COLO668 (cell line): ENCODE results near the gene SLC7A10.

Experiments used
- DNase-seq: peaks from one replicate; lab custom pipeline; 2025; ENCODE audit not compliant: unreplicated experiment; lab: John Stamatoyannopoulos, UW

SLC7A10 gene

DNA sequence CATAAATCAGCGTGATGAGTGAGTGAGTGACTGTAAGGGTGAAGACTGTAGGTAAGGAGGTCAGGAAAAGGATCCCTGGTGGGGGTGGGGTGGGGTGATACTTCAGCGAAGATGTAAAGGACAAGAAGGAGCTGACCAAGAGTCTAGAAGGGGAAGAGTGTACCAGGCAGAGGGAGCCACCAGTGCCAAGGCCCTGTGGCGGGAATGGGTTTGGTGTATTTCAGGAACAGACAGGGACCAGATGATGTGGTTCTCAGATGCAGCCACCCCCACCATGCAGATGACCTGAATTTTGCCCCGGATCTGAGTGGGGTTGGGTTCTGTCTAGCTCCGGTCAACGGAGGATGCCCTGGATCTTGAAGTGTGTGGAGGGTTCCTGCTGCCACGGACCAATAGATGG lies 30.1 kb upstream of the SLC7A10 start:
- no peak for DNase-seq

DNA sequence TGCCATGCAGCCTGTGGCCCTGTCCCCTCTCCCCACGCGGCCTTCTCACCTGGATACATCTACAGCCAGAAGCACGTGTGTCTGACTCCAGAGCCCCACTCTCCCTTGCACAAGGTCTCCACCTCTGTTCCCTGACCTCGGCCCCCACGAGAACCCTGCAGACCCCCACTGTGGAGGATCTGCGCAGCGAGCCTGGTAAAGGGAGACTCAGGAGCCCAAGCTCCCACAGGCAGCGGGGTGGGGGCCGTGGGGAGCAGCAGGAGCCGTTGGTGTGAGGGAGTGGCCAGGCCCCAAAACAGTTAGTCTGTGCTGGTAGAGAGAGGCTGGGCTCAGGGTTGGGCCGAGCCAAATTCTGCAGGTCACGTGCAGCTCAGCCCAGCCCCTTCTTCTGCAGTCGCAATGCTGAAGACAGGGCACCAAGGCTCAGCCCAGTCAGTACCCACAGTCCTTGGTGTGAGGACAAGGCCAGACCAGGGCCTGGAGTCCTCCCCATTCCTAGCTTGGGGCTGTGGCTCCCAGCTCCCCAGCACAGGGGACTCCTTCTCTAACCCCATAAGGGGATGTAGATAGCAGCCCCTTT lies 28.7 kb upstream of the SLC7A10 start:
- no peak for DNase-seq

DNA sequence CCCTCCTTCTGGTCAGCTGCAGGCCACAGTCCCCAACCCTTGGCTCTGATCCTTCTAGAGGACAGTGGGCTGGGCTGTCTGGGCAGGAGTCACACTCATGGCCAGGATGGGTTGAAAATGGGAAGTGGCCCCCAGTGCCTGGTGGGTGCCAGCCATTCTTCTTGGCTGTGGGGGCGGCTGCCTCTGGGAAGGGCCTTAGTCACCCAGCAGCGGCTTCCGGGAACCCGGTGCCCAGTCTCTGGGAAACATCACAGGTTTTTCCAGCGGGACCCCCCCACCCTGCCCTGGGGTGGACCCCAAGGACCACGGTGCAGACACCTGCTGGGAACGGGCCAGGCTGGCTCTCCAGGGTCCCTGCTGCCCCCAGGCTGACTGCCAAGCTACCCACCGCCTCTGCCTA lies 27.3 kb upstream of the SLC7A10 start:
- DNase-seq = no peak

DNA sequence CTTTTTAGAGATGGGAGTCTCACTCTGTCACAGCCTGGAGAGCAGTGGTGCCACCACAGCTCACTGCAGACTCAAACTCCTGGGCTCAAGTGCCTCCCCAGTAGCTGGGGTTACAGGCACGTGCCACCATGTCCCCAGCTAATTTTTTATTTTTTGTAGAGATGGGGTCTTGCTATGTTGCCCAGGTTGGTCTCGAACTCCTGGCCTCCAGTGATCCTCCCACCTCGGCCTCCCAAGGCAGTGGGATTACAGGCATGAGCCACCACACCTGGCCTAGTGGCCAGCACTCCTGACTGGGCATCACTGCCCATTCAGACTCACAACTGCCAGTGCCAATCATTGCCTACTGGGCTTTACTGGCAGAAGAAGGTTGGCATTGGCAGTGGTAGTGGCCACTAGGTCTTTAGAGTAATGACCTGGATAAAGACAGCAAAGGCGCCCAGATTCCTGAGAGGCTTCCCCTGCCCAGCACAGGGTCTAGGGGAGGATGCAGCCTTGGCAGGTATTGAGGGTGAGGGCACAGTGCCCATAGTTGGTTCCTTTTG lies 26.8 kb upstream of the SLC7A10 start:
- no peak for DNase-seq

- no peak for DNase-seq
Measured at GRCh38 chr19:33251526-33252090, 26.0 kb upstream of the SLC7A10 start.

GRCh38 chr19:33251076-33251475 lies 25.4 kb upstream of the SLC7A10 start:
- no peak for DNase-seq

DNA sequence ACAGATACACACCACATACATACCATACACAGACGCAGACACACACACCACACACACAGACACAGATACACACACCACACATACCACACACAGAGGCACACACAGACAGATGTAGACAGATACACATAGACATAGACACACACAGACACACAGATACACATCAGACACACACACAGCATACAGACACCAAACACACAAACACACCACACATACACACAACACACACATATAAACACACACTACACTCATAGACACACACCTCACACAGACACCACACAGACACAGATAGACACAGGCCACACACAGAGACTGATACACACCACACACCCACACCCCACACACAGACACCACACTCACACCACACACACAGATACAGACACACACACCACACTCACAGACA lies 24.9 kb upstream of the SLC7A10 start:
- DNase-seq = no peak

- no peak for DNase-seq
Measured at GRCh38 chr19:33249740-33250366, 24.2 kb upstream of the SLC7A10 start.

DNA sequence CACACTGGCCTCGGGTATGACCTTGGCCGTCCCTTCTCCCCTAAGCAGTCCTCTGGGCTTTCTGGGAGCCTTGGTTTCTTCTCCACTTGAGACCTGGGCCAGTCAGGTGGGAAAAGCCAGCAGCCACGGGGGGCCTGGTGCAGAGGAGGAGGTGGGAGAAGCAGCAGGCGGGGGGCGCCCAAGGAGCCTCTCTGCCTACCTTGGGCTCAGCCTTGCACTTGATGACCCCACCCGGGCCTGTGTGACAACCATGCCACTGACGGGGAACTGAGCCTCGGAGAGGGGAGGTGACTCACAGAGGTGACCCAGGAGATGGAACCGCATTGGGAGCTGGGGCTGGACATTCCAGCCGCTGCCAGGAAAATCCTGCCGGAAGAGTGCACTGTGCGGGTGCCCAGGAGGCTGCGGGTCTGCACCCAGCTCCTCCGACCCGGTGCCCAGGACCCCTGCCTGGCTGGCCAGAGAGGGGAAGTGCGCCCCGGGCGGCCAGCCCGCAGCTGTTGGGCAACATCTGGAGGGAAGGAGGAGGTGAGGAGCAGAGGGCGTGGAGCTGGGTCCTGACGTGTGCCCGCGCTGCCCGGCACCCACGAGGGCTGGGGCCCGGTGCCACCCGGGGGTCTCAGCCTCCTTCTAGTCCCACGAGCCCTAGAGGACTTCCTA lies 23.4 kb upstream of the SLC7A10 start:
- DNase-seq = peak; percentile 8

DNA sequence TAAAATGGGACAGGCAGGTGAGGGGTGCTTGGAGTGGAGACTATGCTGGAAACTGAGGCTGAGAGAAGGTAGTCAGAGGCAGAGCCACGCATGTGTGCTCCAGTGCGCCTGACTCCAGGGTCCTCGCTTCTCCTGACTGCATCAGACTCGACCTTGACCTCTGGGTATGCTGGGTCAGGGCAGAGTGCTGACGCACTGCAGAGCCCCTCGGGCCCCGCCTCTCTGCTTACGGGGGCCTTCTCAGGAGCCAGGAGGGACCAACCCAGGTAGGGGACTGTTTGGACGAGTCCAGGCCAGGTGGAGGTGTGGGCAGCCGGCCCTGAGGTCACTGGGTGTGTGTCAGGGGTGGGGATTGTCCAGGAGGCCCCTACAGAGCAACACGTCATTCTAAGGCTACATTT lies 22.9 kb upstream of the SLC7A10 start:
- no peak for DNase-seq

DNA sequence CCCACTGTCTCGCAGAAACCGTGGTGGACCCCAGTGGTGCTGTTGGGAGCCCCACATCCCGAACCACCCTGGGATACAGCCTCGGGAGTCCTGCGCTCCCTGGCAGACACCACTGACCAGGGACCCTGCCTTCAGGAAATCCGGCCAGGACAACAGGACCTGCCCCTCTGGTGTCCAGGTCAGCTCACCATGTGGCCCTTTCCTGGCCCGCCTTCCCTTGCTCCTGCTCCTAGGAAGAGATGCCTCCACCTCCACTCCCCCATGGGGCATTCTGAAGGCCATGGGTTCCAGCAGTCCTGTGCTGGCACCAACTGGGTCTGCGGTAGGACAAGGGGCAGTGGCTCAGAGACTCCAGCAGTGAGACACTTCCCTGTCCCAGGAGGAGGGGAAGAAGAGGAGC lies 22.5 kb upstream of the SLC7A10 start:
- DNase-seq = no peak

- DNase-seq = no peak
Measured at GRCh38 chr19:33247441-33247819, 21.8 kb upstream of the SLC7A10 start.

DNA sequence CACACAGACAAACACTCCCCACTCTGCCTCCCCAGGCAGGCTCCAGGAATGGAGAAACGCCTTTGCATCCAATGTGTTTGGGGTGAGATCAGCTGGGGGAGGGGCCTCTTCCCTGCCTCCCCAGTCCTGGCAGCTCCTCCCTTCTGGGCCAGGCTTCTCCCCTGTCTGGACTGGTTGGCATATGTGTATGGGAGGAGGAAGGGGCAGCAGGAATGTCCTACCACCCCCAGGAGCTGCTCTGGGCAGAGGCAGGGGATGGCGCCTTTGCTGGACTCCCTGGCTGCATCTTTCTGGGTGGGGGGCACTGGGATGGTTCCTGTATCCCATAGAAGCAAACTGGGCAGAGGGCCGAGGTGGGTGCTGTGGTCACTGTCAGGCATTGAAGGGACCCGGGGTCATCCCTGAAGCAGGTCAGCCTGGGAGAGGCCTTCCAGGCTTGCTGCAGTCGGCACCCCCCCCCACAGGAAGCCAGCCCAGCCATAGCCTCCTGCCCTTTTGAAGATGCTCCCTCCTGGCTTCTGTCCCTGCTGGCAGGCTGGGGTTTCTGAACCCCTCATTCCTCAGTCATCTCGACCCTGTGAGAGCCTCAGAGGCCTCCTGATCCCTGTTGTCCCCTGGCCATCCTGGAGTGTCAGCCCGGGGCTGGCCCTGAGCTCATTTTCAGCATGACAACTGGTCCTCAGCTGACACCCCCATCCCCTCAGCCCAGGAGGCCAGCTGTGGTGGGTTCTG lies 21.2 kb upstream of the SLC7A10 start:
- DNase-seq = no peak

DNA sequence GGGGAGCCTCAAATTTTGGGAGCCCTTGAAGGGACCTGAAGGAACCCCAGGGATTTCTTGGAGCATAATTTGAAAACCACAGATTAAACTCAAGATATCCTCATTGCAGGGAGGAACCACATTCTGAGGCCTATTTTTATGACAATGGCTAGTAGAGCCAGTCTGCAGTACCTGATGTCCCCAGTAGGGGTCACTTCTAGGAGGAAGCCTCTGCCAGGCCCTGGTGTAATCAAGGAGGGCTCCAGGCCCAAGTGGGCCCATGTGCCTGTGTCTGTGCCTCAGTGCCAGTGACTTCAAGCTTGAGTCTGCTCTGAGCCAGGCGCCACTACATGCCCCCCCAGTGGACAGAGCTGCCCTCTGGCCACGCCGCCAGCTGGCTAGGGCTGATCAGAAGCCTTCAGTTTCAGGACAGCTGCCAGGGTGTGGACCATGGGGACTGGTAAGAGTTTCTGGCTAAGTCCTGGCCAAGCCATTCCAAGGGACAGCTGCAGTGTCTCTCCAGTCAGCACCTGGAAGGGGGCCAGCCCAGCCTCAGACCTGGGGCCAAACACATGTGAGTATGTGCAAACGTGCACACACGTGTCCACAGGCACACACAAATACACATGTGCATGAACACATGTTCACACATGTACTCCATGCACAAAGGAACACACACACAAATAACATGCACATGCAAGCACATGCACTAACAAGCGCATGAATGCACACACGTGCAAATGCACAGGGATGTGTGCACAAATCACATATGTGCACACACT lies 20.5 kb upstream of the SLC7A10 start:
- peak; percentile 10 for DNase-seq

DNA sequence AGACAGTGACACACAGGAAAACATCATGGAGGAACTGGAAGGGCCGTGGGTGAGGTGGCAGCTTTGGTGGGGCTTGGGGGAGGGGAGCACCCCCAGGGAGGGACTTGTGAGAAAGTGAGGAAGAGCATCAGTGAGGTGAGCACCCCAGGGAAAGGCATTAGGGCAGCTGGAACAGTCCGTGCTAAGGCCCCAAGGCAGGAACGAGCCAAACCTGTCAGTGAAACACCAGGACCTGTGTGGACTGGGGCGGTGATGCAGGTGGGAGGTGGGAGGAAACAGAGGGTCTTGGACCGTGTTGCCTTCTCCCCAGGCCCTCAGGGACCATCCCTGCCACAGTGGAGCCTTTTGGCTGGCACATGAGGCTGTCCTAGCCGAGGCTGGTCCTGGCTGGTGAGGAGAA lies 17.3 kb upstream of the SLC7A10 start:
- DNase-seq = no peak

DNA sequence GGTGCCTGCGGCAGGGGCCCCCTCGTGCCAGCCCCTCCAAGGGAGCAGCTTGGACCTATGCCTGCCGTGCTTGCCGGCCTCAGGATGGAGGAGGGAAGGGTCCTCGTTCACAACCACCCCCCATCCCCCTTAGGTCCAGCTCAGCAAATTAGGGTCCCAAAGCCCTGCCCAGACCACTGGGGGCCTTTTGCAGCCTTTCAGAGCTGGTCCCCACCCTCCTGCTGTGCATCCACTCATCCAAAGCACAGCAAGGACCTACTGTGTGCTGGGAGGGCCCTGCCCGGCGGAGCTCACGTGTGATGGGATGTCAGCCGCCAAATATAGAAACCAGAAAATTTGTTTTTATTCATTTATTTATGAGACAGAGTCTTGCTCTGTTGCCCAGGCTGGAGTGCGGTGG lies 16.5 kb upstream of the SLC7A10 start:
- DNase-seq = no peak

DNA sequence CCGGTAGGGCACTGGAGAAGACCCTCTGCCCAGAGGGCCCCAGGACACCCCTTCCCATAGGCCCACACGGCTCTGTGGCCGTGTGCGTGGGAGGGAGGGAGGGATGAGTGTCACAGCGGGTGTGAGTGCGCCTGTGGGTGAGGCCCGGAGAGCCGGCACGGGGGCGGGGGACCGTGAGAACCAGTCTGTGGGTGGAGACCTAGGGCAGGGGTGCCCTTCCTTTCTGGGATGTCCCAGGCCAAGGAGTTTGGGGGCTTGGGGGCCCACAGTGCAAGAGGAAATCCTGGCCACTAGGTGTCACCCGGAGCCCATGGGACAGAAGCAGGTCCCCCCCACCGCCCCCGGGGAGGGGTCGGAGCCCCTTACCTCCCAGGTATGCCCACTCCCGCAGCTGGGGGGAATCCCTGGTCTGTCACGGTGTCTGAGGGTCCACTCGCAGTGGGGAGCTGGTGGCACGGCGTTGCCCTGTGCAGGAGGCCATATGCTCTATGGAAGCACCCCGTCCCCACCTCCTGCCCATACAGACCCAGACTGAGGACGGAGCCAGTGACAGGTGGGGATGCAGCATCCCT lies 16.0 kb upstream of the SLC7A10 start:
- no peak for DNase-seq

- DNase-seq = no peak
Measured at GRCh38 chr19:33241091-33241529, 15.5 kb upstream of the SLC7A10 start.

GRCh38 chr19:33240181-33240771 lies 14.6 kb upstream of the SLC7A10 start:
- no peak for DNase-seq
